ENCODE measurements around the gene ABHD17A. TPM values are rescaled to one million over a fixed set of nuclear protein-coding genes. Genes with fewer than 3 reads are reported as not detected.

The ABHD17A gene
- total and polyA plus RNA-seq, 2 of the 8 experiments (the other 6 are each of a cell fraction or from before 2014, with no cell fraction given) = 41.2 to 87.4 TPM

- Histone ChIP-seq H3K18ac (ENCODE audit: extremely low read depth, low read length) (no peak overlapping the region), H2BK120ac (replicated peaks; ENCODE audit: low read depth, low read length) (no peak overlapping the region), H4K5ac (ENCODE audit: insufficient read length, low read depth, low read length) (no peak overlapping the region), H2BK12ac (ENCODE audit: low read depth, low read length) (no peak overlapping the region), H3K56ac (replicated peaks; ENCODE audit: insufficient read length, low read depth, low read length) (no peak overlapping the region), H3K4me2 (ENCODE audit: insufficient read depth in 1 of 2, low read depth in 2 of 2, low read length in 2 of 2) (no peak overlapping the region), H3K36me3 (ENCODE audit: control insufficient read depth in 2 of 4, insufficient read depth in 4 of 4, low read length in 3 of 4) (no peaks in the 10 kb centered on the region), H3K23me2 (ENCODE audit: low read depth, low read length) (peaks cover 3% of the 10 kb centered on the region; the same call in 1 of the 2 replicates), H3K4me1 (replicated peaks in 1 of 4; ENCODE audit: control insufficient read depth in 3 of 4, insufficient read depth in 4 of 4, low read length in 3 of 4) (peaks cover 0 to 27% (median 20%) of the 10 kb centered on the region in 4 experiments; a peak in 6 of 7 replicates), H3K27ac (ENCODE audit: low read depth, low read length) (no peak overlapping the region), H4K8ac (ENCODE audit: extremely low read depth, insufficient read depth, low read length) (no peak overlapping the region), H3K79me1 (ENCODE audit: low read depth, low read length) (peaks cover 17% of the 10 kb centered on the region), H3K23ac (ENCODE audit: insufficient read length) (no peak overlapping the region), H2AK5ac (ENCODE audit: low read depth, low read length) (no peak overlapping the region), H3K4me3 (ENCODE audit: extremely low read depth in 1 of 4, insufficient read depth in 2 of 4, low read depth in 3 of 4, low read length in 4 of 4) (no peak overlapping the region), H3K4ac (replicated peaks; ENCODE audit: insufficient read length, low read depth, low read length) (no peak overlapping the region), H4K91ac (replicated peaks; ENCODE audit: insufficient read length, low read length) (no peak overlapping the region), H4K20me1 (replicated peaks in 1 of 2; ENCODE audit: control insufficient read depth in 1 of 2, insufficient read depth in 2 of 2, low read length in 2 of 2) (peaks cover 17 to 20% of the 10 kb centered on the region in 2 experiments), H2AFZ (ENCODE audit: low read length) (no peak overlapping the region), H3K27me3 (replicated peaks in 1 of 4; ENCODE audit: control insufficient read depth in 3 of 4, extremely low read depth in 1 of 4, insufficient read depth in 3 of 4, low read length in 3 of 4) (no peaks in the 10 kb centered on the region), H2BK20ac (ENCODE audit: low read length) (no peak overlapping the region), H3K9me3 (ENCODE audit: insufficient read depth in 2 of 2, low read depth in 1 of 2, low read length in 1 of 2) (no peaks in the 10 kb centered on the region), H3K14ac (ENCODE audit: insufficient read length) (no peak overlapping the region), H2BK15ac (ENCODE audit: low read length) (no peak overlapping the region), H3K79me2 (ENCODE audit: control insufficient read depth in 1 of 2, insufficient read depth in 2 of 2, low read length in 2 of 2) (peaks cover 23 to 43% of the 10 kb centered on the region in 2 experiments), H2BK5ac (ENCODE audit: low read depth, low read length) (no peak overlapping the region), H3K9ac (replicated peaks in 1 of 4; ENCODE audit: extremely low read depth in 1 of 4, low read depth in 3 of 4, low read length in 3 of 4) (no peak overlapping the region)
- ChIA-PET CTCF (ENCODE audit: partially characterized antibody) (interaction anchor here (0.8 to 2.5 kb wide), 7 partner anchors 8 to 21 kb away, joined by 3 to 24 read pairs (median 9); no protein-coding TSS in a partner anchor), POLR2A (ENCODE audit: partially characterized antibody) (interaction anchor here (1.8 to 1.9 kb wide), 2 partner anchors 12 to 14 kb away, joined by 6 to 10 read pairs; no protein-coding TSS in a partner anchor)
- FAIRE-seq (no peak), DNase-seq (ENCODE audit: low read depth in 1 of 2, low spot score in 2 of 2) (no peak)
- WGBS, 2 experiments (ENCODE audit: extremely low coverage in 1 of 2, insufficient coverage in 1 of 2, insufficient read length in 1 of 2, insufficient replicate concordance in 2 of 2, low coverage in 1 of 2, low lambda C conversion rate in 2 of 2, missing lambda C conversion rate in 1 of 2) = 86% methylated on average over 10 of the region's 10 CpGs; no CpG with 5 or more reads in 1 of the 2 experiments
- no peak for TF ChIP-seq TCF12 (IDR thresholded peaks at IDR 0.05; ENCODE audit: low read depth, low read length)
- no peak for TF ChIP-seq SRF (IDR thresholded peaks at IDR 0.05; ENCODE audit: low read depth, low read length)
- no peak for TF ChIP-seq CHD1 (IDR thresholded peaks at IDR 0.05; ENCODE audit: low read depth, low read length)
- no peak for TF ChIP-seq CBX8 (IDR thresholded peaks at IDR 0.05; ENCODE audit: borderline replicate concordance, low read depth, low read length)
- TF ChIP-seq YY1 (IDR thresholded peaks at IDR 0.05; ENCODE audit: low read depth, low read length) = no peak
- TF ChIP-seq BACH1 (IDR thresholded peaks at IDR 0.05; ENCODE audit: low read length) = no peak
- TF ChIP-seq CHD2 (IDR thresholded peaks at IDR 0.05; ENCODE audit: low read length) = no peak
- no peak for TF ChIP-seq TAF7 (optimal IDR thresholded peaks at IDR 0.05; ENCODE audit: borderline replicate concordance, low read depth, low read length)
- TF ChIP-seq SIRT6 (IDR thresholded peaks at IDR 0.05; ENCODE audit: low read length) = no peak
- TF ChIP-seq CEBPB (IDR thresholded peaks at IDR 0.05; ENCODE audit: low read depth, low read length) = no peak
- TF ChIP-seq SUZ12 (IDR thresholded peaks at IDR 0.05; ENCODE audit: low read length) = no peak
- TF ChIP-seq MAFK (IDR thresholded peaks at IDR 0.05; ENCODE audit: low read depth, low read length) = no peak
- no peak for TF ChIP-seq ATF3 (IDR thresholded peaks at IDR 0.05; ENCODE audit: insufficient read depth, low read depth, low read length)
- TF ChIP-seq POLR2AphosphoS5 (IDR thresholded peaks at IDR 0.05; ENCODE audit: low read depth, low read length) = no peak
These were observed 35.4 kb downstream of the ABHD17A start for GRCh38 chr19:1849886-1850398.
